NCI-H2029 treated with DMSO at 0.1 percent for 48 hours (cell line): ENCODE measurements around the gene CPTP.
"Not testable (repeated sequence)": the region's sequence is repeated elsewhere in the genome, so short reads cannot be mapped to it uniquely, and the experiment has no call there.

ENCODE experiments used
- DNase-seq: peaks from one replicate; lab custom pipeline; 2025; lab: John Stamatoyannopoulos, UW

The CPTP gene

DNA sequence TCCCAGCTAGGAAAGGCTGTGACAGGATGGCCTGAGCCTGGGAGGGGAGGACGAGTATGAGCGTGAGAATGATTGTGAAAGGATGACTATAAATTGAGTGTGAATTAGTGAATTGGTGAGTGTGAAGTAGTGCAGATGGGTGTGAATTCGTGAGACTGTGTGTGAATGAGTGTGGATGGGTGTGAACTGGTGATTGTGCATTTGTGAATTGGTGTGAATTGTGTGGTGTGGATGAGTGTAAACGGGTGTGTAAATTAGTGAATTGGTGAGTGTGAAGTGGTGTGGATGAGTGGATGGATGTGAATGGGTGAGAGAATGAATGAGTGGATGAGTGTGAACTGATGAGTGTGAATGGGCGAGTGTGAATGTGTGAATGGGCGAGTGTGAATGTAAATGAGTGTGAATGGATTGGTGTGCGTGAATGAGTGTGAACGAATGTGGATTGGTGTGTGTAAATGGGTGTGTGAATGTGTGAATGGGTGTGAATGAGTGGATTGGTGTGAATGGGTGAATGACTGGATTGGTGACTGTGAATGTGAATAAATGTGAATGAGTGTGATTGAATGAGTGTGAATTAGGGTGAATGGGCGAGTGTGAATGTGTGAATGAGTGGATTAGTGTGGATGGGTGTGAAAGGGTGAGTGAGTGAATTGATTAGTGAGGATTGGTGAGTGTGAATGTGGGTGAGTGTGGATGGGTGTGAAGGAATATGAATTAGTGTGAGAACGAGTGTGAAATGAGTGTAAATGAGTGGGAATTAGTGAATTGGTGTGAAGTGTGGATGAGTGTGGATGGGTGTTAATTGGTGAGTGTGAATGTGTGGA lies 41.5 kb downstream of the CPTP start:
- DNase-seq = no peak

DNA sequence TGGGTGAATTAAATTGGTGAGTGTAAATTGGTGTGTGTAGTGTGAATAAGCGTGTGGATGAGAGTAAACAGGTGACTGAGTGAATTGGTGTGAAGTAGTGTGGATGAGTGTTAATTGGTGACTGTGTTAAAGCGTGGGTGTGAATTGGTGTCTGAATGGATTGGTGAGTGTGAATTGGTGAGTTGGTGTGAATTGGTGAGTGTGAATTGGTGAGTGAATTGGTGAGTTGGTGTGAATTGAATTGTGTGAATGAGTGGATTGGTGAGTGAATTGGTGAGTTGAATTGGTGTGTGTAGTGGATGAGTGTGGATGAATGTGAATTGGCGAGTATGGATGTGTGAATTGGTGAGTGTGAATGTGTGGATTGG lies 42.1 kb downstream of the CPTP start:
- DNase-seq = no peak

DNA sequence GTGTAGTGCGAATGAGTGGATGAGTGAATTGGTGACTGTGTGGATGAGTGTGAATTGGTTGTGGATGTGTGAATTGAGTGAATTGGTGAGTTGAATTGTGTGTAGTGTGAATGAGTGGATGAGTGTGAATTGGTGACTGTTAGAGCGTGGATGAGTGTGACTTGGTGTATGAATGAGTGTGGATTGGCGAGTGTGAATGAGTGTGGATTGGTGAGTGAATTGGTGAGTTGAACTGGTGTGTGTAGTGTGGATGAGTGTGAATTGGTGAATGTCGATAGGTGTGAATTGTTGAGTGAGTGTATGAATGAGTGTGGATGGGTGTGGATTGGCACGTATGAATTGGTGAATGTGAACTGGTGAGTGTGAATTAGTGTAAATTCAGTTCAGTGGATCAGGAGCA lies 42.7 kb downstream of the CPTP start:
- DNase-seq = no peak

DNA sequence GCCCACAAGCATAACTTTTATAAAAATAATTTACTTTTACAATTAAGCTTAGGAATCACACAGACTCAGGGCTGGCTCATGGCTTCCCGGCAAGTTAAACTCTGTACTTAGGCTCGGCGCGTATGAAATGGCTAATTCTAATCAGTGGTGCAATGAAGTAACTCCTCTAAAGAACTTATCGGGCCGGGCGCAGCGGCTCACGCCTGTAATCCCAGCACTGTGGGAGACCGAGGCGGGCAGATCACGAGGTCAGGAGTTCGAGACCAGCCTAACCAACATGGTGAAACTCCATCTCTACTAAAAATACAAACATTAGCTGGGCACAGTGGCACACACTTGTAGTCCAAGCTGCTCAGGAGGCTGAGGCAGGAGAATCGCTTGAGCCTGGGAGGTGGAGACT lies 45.5 kb downstream of the CPTP start:
- not testable (repeated sequence) for DNase-seq

DNA sequence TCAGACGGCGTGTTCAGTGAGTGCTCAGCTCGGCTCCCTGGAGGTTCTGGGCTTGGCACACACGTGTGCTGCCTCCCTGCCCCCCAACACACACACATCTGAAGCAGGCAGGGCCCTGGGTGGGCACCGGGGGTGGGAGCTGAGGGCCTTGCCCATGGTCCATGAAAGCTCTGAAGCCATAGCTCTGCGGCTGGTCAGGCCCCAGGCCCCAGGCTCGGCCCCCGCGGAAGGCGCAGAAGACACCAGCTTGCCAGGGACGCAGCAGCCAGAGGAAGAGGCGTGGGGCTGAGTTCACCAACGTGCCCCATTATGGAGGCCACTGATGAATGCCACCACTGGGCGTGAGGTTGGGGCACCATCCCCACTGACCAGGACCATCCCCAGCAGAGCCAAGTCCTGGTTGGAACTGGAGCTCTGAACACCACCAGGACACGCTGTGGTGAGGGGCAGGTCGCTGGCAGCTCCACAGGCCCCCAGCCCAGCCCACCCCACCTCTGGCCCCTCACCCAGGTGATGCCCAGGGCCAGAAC lies 46.2 kb downstream of the CPTP start:
- no peak for DNase-seq

DNA sequence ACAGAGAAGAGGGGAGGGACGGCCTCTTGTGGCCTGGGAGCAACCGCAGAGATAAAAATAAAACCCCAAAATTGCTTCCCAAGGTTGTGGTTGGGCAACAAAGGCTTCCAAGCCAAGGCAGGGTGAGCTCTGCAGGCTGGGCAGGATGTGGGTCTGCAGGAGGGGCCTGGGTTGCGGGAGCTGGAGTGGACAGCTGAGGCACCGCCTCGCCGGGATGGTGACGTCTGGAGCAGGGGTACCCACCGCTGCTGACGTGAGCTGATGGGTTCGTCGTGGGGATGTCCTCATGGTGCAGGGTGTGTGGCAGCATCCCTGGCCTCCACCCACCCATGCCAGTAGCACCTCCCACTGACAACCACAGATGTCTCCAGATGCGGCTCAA lies 46.8 kb downstream of the CPTP start:
- DNase-seq = no peak

DNA sequence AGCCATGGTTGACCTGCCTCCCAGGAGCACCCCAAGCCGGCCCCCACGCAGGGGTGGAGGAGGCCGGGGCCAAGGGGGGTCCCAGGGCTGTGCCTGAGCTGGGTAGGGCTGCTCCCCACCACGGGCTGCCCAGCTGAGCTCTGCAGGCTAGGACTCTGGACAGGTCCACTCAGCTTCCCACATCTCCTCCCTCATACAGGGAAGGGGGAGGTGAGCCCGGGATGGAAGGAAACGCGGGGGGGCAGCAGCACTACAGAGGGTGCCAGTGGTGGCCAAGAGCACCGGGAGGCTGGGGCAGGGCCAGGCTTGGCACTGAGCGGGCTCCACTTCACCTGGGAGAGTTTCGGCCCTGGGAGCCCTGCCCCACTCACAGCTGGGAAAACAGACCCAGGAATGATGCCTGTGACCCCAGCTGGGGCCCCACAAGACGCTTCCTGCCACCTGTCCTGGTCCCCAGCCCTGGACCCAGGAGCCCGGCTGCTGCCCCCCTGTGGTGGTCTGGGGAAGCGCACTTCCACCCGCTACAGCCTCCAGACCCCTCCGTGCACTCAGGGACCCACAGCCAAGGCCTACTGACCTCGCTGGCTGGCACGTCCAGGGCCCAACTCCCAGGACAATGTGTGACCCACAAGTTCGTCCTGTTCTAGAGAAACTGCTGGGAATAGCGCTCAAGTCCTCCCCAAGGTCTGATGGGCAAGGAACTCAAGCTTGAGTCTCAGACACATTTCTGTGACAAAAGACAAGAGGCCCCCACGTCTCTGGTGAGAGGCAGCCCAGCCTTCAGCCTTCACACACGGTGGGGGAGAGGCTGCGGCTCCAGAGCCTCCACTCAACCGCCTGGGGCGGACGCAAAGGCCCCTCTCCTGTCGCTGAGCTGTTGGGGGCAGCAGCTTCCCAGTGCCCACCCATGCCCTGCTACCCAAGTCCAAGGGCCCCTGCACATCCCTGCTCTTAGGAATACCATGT lies 47.4 kb downstream of the CPTP start:
- no peak for DNase-seq

DNA sequence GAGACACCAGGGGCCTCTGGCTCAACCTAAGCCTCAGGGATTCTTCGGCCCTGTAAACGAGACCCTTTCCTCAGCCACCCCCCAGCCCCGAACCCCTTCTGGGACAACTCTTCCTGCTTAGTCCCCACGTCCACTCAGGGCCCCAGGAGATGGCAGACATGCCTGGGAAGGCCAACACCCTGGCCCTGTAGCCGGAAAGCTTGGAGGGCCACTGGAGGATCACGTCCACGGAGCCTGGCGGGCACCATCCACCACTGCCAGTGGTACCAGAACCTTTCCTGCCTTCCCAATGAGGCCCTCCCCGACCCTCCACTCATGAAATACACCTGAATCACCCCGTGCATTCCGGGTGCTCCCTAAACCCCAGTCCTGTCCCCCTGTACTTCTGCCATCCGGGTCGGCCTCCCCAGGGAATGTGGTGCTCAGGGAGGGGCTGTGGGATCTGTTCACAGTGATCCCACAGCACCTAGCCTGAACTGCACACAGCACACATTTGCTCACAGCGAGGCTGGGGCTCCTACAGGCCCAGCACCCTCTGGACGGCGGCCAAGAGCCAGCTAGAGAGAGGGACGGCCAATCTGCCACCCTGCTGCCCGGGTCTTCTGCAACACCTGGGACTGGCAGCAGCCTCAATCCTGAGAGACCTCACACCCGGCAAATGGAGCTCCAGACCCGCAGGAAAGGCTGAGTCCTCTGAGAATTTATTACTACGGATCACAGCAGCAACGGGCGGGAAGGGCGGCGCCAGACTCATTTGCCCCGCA lies 48.6 kb downstream of the CPTP start:
- no peak for DNase-seq

DNA sequence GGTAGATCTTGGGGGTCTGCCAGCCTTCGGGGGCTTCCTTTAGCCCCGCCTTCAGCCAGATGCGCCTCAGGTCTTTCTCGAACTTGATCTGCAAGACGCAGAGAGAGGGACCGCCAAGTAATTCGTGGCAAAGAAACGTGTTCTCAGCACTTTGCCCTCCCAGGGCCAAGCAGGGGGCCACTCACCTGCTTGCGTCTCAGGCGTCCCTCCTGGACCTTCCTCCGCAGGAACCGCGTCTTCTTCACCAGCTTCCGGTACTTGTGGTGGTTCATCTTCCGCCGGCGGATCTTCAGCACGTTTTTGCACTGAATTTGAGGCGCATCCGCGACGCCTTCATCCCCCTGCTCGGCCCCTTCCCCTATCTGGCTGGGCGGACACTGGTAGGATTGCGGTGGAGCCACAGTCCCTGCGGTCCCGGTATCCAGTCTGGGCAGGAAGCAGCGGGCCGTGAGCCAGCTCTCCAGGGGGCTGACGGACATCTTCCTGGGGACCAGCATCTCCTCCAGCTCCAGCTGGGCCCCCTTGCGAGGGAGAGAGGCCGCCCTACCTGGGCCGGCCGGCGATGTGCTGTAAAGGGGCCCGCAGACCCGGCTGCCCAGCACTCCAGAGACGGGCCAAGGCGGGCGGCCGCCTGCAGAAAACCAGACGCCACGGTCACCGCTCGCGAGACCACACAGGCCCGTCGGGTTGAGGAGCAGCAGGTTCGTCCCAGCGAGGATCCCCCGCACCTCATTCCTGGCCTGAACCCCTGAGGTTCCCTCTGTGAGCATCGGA lies 49.4 kb downstream of the CPTP start:
- no peak for DNase-seq

DNA sequence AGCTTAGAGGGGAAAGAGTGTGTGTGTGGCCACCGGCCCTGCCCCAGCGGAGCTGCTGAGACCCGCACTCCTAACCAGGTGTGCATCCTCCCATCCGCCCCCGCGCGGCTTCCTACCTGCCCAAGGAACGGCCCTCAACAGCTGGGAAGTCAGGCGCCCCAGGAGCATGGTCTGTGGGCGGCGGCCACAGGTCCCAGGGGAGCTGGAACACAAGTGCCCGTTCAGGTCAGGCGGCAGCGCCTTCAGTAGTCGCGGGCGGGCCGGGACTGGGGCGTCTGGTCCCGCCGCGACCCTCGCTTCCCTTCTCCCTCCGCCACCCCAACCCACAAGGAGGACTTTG lies 50.0 kb downstream of the CPTP start:
- DNase-seq = no peak

DNA sequence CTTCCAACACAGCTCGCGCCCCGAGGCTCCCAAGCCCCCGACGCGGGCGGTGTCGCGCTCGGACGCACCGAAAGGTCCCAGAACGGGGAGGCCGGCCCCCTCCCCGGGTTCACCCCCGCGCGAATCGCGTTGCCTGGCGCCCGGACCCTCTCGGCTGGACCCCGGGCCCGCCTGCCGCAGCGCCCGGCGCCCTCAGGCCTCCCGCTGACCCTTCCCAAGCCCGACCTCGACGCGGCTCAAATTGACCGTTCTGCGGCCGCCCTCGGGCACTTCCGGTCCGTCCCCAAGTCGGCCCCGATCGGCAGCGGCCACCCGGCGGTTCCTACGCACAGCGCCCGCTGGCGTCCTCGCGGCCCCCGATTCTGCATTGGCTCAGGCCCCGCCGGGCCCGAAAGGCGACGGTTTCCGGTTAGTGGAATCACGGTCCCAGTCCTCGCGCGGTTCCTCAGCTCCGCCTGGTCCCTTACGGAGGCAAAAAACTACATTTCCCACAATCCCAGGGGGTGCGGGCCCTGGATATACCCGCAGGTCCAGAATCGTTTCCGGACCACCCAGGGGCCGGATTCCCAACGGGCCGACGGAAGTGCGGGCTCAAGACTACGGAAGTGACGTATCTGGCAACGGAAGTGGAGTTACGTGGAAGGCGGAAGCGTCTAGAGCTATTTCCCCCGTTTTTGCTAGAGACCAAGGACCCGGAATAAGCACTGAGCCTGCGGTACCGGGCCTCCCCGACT lies 50.5 kb downstream of the CPTP start, which contains the start of gene AURKAIP1:
Gene AURKAIP1 (minus strand): TSS at position 279 of the 734 bp plus-strand sequence. CDS start 451 bp downstream, outside the sequence.
- peak; percentile 96 for DNase-seq

DNA sequence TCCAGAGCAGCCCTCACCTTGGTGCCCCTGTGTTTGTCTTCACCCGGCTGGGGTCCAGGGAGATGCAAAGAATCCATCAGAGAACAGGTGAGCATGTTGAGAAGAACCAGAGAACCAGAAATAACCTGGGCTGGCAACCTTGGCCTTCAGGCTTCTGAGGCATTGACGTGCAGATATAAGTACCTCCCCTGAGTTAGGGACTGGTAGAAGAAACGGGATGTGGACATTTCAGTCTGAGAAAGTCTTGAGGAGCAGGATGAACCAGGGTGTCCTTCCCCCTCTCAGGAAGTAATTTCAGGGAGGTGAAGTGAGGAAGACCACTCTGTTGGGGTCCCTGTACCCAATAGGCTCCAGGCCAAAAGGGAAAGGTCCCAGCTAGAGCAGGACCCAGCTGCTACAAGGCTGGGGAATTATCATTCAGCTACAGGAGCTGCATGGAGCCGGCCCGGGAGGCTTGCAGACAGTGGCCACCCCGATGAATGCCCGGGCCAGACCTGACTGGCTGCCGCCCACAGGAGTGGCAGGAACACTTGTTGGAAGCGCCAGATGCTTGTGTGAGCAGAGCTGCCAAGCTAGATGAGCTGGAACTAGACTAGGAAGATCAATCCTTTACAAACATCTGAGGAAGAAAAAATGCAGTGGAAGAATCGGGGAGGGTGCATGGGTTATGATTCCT lies 52.1 kb downstream of the CPTP start:
- DNase-seq = no peak

DNA sequence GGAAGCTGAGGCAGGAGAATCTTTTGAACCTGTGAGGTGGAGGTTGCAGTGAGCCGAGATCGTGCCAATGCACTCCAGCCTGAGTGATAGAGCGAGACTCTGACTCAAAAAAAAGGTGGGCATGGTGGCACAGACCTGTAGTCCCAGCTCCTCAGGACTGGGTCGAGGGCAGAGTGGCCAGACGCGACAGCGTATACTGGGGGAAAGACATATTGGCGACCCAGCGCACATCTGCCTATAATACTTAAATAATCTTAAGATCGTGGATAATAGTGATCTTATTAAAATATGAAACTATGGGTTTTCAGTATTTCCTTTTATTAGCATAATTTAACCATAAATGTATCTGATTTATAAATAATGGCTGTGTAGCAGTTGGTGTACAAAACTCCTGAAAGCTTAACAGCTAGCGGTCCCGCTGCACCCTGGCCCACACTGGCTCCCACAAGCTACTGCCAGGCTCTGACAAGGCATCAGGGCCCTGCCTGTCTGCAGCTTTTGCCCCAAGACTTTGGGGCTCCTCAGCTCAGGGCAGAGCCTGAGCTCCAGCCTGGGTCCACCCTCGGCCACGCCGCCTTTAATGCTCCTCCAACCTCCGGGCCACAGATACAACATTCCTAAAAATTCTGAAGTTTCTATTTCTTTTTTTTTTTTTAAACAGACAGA lies 53.1 kb downstream of the CPTP start:
- no peak for DNase-seq
